Immature natural killer cell (primary cell): ENCODE data around the gene ANKRD13D. TPM values are rescaled to one million over a fixed set of nuclear protein-coding genes. Genes with fewer than 3 reads are reported as not detected.

Experiments
- DNase-seq, 3 donors: peaks; one replicate each; pipeline ENCODE4 v3.0.0; 2022; ENCODE audit warnings: mixed read lengths in 1 of 3
- H3K27ac Mint-ChIP-seq, 6 donors: one replicate each; pipeline ENCODE4 v1.8.0; 2020; ENCODE audit warnings: mixed read lengths in 6 of 6, mild to moderate bottlenecking in 5 of 6, inconsistent platforms in 4 of 6, moderate library complexity in 3 of 6
- H3K27me3 Mint-ChIP-seq, 3 donors: one replicate each; pipeline ENCODE4 v1.8.0; 2020 to 2021; ENCODE audit warnings: low read depth in 3 of 3, mild to moderate bottlenecking in 3 of 3, mixed read lengths in 3 of 3, moderate library complexity in 3 of 3, inconsistent platforms in 1 of 3
- H3K36me3 Mint-ChIP-seq, 3 donors: one replicate each; pipeline ENCODE4 v1.8.0; 2020; ENCODE audit warnings: mixed read lengths in 3 of 3, inconsistent platforms in 2 of 3, mild to moderate bottlenecking in 2 of 3
- H3K4me1 Mint-ChIP-seq, 2 donors: one replicate each; pipeline ENCODE4 v1.8.0; 2020; ENCODE audit warnings: inconsistent platforms in 2 of 2, mild to moderate bottlenecking in 2 of 2, mixed read lengths in 2 of 2, moderate library complexity in 1 of 2
- H3K4me3 Mint-ChIP-seq, 5 donors: one replicate each; pipeline ENCODE4 v1.8.0; 2020; ENCODE audit warnings: mild to moderate bottlenecking in 5 of 5, mixed read lengths in 5 of 5, inconsistent platforms in 3 of 5, moderate library complexity in 3 of 5
- H3K9me3 Mint-ChIP-seq, 6 donors: one replicate each; pipeline ENCODE4 v1.8.0; 2020; ENCODE audit warnings: mild to moderate bottlenecking in 6 of 6, mixed read lengths in 6 of 6, inconsistent platforms in 4 of 6, moderate library complexity in 3 of 6
- polyA plus RNA-seq, 3 donors: library from polyadenylated mRNA; unstranded; fragments of 300-500 nt; fragmentation: Illumina TruSeq; gene quantifications; one replicate each; pipeline ENCODE4 v1.2.3, GENCODE V29; 2021

Gene ANKRD13D
- polyA plus RNA-seq, 3 donors from 2014 or later, result 12.4 to 26.7 (median 14.2) TPM

- Mint-ChIP-seq H3K27ac (peak overlapping the region; percentile 91 to 99 (median 97)), H3K27me3 (peaks cover 10 to 40% (median 25%) of the 10 kb centered on the region in 3 donors), H3K9me3 (no peaks in the 10 kb centered on the region), H3K36me3 (peaks cover 4 to 11% (median 8%) of the 10 kb centered on the region in 3 donors), H3K4me1 (peaks cover 52 to 60% of the 10 kb centered on the region in 2 donors), H3K4me3 (peak overlapping the region in 2 of 5 donors; percentile 17 to 25)
- DNase-seq, result no peak
These were observed 9.3 kb upstream of the ANKRD13D start for GRCh38 chr11:67279589-67280340.

- Mint-ChIP-seq H3K27ac (peak overlapping the region; percentile 90 to 99 (median 97)), H3K4me1 (peaks cover 48 to 57% of the 10 kb centered on the region in 2 donors), H3K36me3 (peaks cover 4 to 11% (median 8%) of the 10 kb centered on the region in 3 donors), H3K4me3 (no peak overlapping the region), H3K27me3 (peaks cover 10 to 40% (median 25%) of the 10 kb centered on the region in 3 donors), H3K9me3 (peaks cover 0 to 1% (median 0%) of the 10 kb centered on the region in 6 donors)
- DNase-seq, result no peak
These were observed 8.7 kb upstream of the ANKRD13D start for GRCh38 chr11:67280341-67280787.

GRCh38 chr11:67280788-67281551 is 8.1 kb upstream of the ANKRD13D start:
- DNase-seq, result no peak
- Mint-ChIP-seq H3K27me3 (peaks cover 10 to 41% (median 25%) of the 10 kb centered on the region in 3 donors), H3K36me3 (peaks cover 4 to 11% (median 8%) of the 10 kb centered on the region in 3 donors), H3K4me1 (peaks cover 42 to 54% of the 10 kb centered on the region in 2 donors), H3K9me3 (peaks cover 0 to 1% (median 0%) of the 10 kb centered on the region in 6 donors), H3K4me3 (no peak overlapping the region), H3K27ac (peak overlapping the region in 3 of 6 donors; percentile 17 to 97 (median 97))

GRCh38 chr11:67281552-67282150 is 7.5 kb upstream of the ANKRD13D start:
- H3K4me3 Mint-ChIP-seq, result no peak overlapping the region
- peaks cover 9 to 38% (median 28%) of the 10 kb centered on the region in 3 donors for H3K27me3 Mint-ChIP-seq
- peak overlapping the region in 1 of 6 donors; percentile 66 for H3K27ac Mint-ChIP-seq
- H3K36me3 Mint-ChIP-seq, result peaks cover 4 to 11% (median 8%) of the 10 kb centered on the region in 3 donors
- no peak for DNase-seq
- H3K4me1 Mint-ChIP-seq, result peaks cover 42 to 53% of the 10 kb centered on the region in 2 donors
- peaks cover 0 to 1% (median 0%) of the 10 kb centered on the region in 6 donors for H3K9me3 Mint-ChIP-seq

- Mint-ChIP-seq H3K4me3 (no peak overlapping the region), H3K9me3 (peaks cover 0 to 1% (median 0%) of the 10 kb centered on the region in 6 donors), H3K27me3 (peaks cover 8 to 38% (median 26%) of the 10 kb centered on the region in 3 donors), H3K27ac (peak overlapping the region in 5 of 6 donors; percentile 68 to 86 (median 77)), H3K4me1 (peaks cover 42 to 53% of the 10 kb centered on the region in 2 donors), H3K36me3 (peaks cover 4 to 11% (median 8%) of the 10 kb centered on the region in 3 donors)
- no peak for DNase-seq
These were observed 6.8 kb upstream of the ANKRD13D start for GRCh38 chr11:67282155-67282875.

GRCh38 chr11:67282876-67283371 is 6.2 kb upstream of the ANKRD13D start:
- H3K9me3 Mint-ChIP-seq, result peaks cover 0 to 1% (median 0%) of the 10 kb centered on the region in 6 donors
- peaks cover 4 to 11% (median 8%) of the 10 kb centered on the region in 3 donors for H3K36me3 Mint-ChIP-seq
- H3K4me3 Mint-ChIP-seq, result no peak overlapping the region
- H3K27ac Mint-ChIP-seq, result peak overlapping the region in 5 of 6 donors; percentile 26 to 82 (median 74)
- H3K4me1 Mint-ChIP-seq, result peaks cover 42 to 53% of the 10 kb centered on the region in 2 donors
- no peak for DNase-seq
- peaks cover 14 to 38% (median 26%) of the 10 kb centered on the region in 3 donors for H3K27me3 Mint-ChIP-seq

- H3K27ac Mint-ChIP-seq, result peak overlapping the region; percentile 16 to 82 (median 62)
- peaks cover 20 to 44% (median 31%) of the 10 kb centered on the region in 3 donors for H3K27me3 Mint-ChIP-seq
- no peak for DNase-seq
- peaks cover 4 to 11% (median 8%) of the 10 kb centered on the region in 3 donors for H3K36me3 Mint-ChIP-seq
- H3K4me3 Mint-ChIP-seq, result no peak overlapping the region
- H3K4me1 Mint-ChIP-seq, result peaks cover 43 to 51% of the 10 kb centered on the region in 2 donors
- peaks cover 0 to 1% (median 0%) of the 10 kb centered on the region in 6 donors for H3K9me3 Mint-ChIP-seq
These were observed 5.6 kb upstream of the ANKRD13D start for GRCh38 chr11:67283481-67283963.

- peaks cover 4 to 8% (median 7%) of the 10 kb centered on the region in 3 donors for H3K36me3 Mint-ChIP-seq
- DNase-seq, result no peak
- H3K4me1 Mint-ChIP-seq, result peaks cover 28 to 44% of the 10 kb centered on the region in 2 donors
- peaks cover 27 to 46% (median 36%) of the 10 kb centered on the region in 3 donors for H3K27me3 Mint-ChIP-seq
- H3K27ac Mint-ChIP-seq, result peak overlapping the region in 5 of 6 donors; percentile 64 to 100 (median 82)
- H3K9me3 Mint-ChIP-seq, result peaks cover 0 to 3% (median 0%) of the 10 kb centered on the region in 6 donors
- H3K4me3 Mint-ChIP-seq, result peak overlapping the region in 2 of 5 donors; percentile 24 to 35
These were observed 4.1 kb upstream of the ANKRD13D start for GRCh38 chr11:67284811-67285540.

GRCh38 chr11:67285541-67286498 is 3.3 kb upstream of the ANKRD13D start:
- peak overlapping the region; percentile 64 to 87 (median 77) for H3K4me3 Mint-ChIP-seq
- H3K4me1 Mint-ChIP-seq, result peaks cover 23 to 46% of the 10 kb centered on the region in 2 donors

GRCh38 chr11:67286621-67287333 is 2.3 kb upstream of the ANKRD13D start:
- H3K4me1 Mint-ChIP-seq, result peaks cover 23 to 54% of the 10 kb centered on the region in 2 donors
- H3K27ac Mint-ChIP-seq, result peak overlapping the region; percentile 97 to 100 (median 100)
- DNase-seq, result peak in 1 of 3 donors; percentile 34
- H3K4me3 Mint-ChIP-seq, result peak overlapping the region; percentile 77 to 87 (median 79)
- H3K36me3 Mint-ChIP-seq, result peaks cover 0 to 4% (median 3%) of the 10 kb centered on the region in 3 donors
- peaks cover 24 to 53% (median 33%) of the 10 kb centered on the region in 3 donors for H3K27me3 Mint-ChIP-seq
- H3K9me3 Mint-ChIP-seq, result peaks cover 0 to 3% (median 0%) of the 10 kb centered on the region in 6 donors

More at GRCh38 chr11:67285541-67286498, 3.3 kb upstream of the ANKRD13D start:
- Mint-ChIP-seq H3K27me3 (peaks cover 24 to 50% (median 33%) of the 10 kb centered on the region in 3 donors), H3K9me3 (peaks cover 0 to 3% (median 0%) of the 10 kb centered on the region in 6 donors), H3K36me3 (peaks cover 0 to 4% (median 3%) of the 10 kb centered on the region in 3 donors), H3K27ac (peak overlapping the region; percentile 97 to 100 (median 100))
- DNase-seq, result peak; percentile 85 to 86 (median 86)
